WI38 (cell line): ENCODE data around the gene HDAC4.
"Not testable (repeated sequence)": the region's sequence is repeated elsewhere in the genome, so short reads cannot be mapped to it uniquely, and the experiment has no call there.

Source experiments
- H3K4me3 ChIP-seq: 2 replicates; pipeline ENCODE4 v1.5.1; 2011; ENCODE audit warnings: low read depth, mild to moderate bottlenecking, control low read depth, low read length
- CTCF ChIP-seq: IDR thresholded peaks from 2 replicates; pipeline ENCODE4 v1.5.1; 2012; ENCODE audit warnings: low read depth, mild to moderate bottlenecking, control low read depth, low read length

The HDAC4 gene

GRCh38 chr2:239042551-239043320 is 358.1 kb downstream of the HDAC4 start:
- no peak overlapping the region for H3K4me3 ChIP-seq
- TF ChIP-seq CTCF: no peak

GRCh38 chr2:239042046-239042445 is 358.8 kb downstream of the HDAC4 start:
- no peak overlapping the region for H3K4me3 ChIP-seq
- no peak for TF ChIP-seq CTCF

GRCh38 chr2:239041062-239041461 is 359.8 kb downstream of the HDAC4 start:
- no peak for TF ChIP-seq CTCF
- H3K4me3 ChIP-seq: no peak overlapping the region

DNA sequence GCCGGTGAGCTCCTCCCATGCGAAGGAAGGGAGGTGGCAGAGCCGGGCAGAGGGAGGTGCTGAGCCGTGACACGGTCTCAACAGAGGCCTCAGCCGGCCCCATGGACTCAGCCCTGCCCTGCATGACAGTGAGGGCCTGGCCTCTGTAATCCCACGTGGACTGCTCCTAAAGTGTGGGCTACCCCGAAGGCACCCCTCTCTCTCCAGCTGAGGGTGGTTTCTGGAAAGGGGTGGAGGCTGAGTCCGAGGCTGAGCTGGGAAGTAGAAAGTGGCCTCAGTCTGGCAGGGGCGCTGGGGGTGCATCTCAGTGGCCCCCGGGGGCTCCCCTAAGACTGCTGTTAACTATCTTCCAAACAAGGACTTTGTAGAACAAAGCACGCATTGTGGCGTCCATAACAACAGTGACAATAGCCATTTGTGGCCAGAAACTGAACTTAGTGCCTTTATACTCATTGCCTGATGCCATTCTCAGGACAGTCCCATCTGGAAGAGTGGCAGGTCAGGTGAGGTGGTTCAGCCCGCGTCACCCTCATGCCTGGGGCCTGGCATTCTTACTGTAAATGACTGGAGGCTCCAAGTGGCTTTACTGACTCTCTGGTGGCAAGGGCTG is 360.6 kb downstream of the HDAC4 start:
- TF ChIP-seq CTCF: no peak
- no peak overlapping the region for H3K4me3 ChIP-seq

DNA sequence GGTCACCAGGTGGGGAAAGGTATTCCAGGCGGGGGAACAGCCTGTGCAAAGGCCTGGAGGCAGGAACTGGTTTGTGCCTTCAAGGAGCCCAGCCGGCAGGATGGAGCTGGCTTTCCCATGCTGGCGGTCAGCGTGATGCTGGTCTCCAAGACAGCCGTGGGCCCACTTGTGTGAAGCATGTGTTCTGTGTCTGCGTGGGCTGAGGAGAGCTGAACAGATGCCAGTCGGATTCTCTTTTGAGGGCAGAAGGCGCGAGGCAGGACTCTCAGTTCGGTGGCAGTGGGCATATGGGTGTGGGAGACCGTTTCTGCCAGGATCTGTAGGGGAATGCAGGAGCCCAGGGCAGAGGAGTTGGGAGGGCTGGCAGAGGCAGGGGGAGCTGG is 361.4 kb downstream of the HDAC4 start:
- no peak for TF ChIP-seq CTCF
- H3K4me3 ChIP-seq: no peak overlapping the region

DNA sequence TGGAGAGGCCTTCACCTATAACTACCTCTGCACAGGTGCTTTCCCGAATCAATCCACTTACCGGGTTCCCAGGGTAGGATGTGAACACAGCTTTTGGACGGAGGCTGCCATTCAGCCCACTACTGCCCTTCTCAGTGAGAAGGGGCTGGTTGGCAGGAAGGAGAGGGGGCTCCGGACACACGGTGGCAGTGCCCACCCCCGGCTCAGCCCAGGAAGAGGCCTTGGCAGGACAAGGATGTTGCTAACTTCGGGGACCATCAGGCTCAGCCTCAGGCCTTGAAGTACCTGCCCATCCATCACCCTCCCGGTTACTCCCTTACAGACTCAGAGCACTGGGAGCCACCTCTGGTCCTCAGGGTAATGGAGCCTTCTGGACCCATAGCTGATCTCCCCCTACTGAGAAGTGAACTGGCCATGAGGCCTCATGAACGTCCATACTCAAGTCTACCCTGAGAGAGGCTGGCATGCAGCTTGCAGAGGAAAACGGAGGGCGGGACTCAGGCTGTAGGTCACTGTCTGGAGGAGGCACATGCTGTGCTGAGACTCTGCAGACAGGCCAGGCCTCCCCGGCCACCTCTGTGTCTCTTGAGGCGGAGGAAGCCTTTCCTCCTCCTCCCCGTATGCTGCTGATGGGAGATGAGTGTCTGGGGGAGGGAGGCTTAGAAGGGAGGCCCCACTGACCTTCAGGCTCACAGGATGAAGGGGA is 361.9 kb downstream of the HDAC4 start:
- no peak for TF ChIP-seq CTCF
- H3K4me3 ChIP-seq: no peak overlapping the region

DNA sequence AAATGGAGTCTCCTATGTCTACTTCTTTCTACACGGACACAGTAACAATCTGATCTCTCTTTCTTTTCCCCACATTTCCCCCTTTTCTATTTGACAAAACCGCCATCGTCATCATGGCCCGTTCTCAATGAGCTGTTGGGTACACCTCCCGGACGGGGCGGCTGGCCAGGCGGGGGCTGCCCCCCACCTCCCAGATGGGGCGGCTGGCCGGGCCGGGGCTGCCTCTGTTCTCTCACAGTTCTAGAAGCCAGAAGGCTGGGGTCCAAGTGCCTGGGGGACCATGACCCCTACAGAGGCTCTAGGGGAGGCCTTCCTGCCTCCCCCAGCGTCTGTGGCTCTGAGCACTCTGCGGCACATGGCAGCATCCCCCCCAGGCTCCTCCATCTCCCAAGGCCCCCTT is 362.5 kb downstream of the HDAC4 start:
- not testable (repeated sequence) for H3K4me3 ChIP-seq
